HG02870 (cell line): ENCODE results near the gene ARHGEF7.

Source experiments
- ATAC-seq: cut with Tn5 transposase; IDR thresholded peaks from one replicate; pipeline ENCODE4 v1.9.1; 2021; ENCODE audit warnings: mild to moderate bottlenecking, moderate library complexity; ENCODE audit not compliant: unreplicated experiment

Gene ARHGEF7

GRCh38 chr13:111295886-111296285, 180.8 kb downstream of the ARHGEF7 start:
- ATAC-seq, result no peak

- ATAC-seq, result no peak
Observed at GRCh38 chr13:111296417-111296816, 181.3 kb downstream of the ARHGEF7 start.

- no peak for ATAC-seq
Observed at GRCh38 chr13:111298214-111298975, 183.3 kb downstream of the ARHGEF7 start.

- ATAC-seq, result no peak
Observed at GRCh38 chr13:111302045-111302726, 187.1 kb downstream of the ARHGEF7 start.

GRCh38 chr13:111303559-111303958, 188.4 kb downstream of the ARHGEF7 start:
- no peak for ATAC-seq

GRCh38 chr13:111304041-111304544, 189.0 kb downstream of the ARHGEF7 start:
- peak; percentile 83 for ATAC-seq

- ATAC-seq, result no peak
Observed at GRCh38 chr13:111304603-111305289, 189.6 kb downstream of the ARHGEF7 start.

GRCh38 chr13:111312944-111313590, 198.0 kb downstream of the ARHGEF7 start:
- ATAC-seq, result no peak

- ATAC-seq, result no peak
Observed at GRCh38 chr13:111313911-111314425, 198.9 kb downstream of the ARHGEF7 start.

- no peak for ATAC-seq
Observed at GRCh38 chr13:111314852-111315251, 199.7 kb downstream of the ARHGEF7 start.

- ATAC-seq, result no peak
Observed at GRCh38 chr13:111315347-111315995, 200.4 kb downstream of the ARHGEF7 start.

GRCh38 chr13:111316161-111316730, 201.1 kb downstream of the ARHGEF7 start:
- ATAC-seq, result no peak

GRCh38 chr13:111317042-111317550, 202.0 kb downstream of the ARHGEF7 start:
- ATAC-seq, result no peak

GRCh38 chr13:111317571-111318345, 202.6 kb downstream of the ARHGEF7 start:
- no peak for ATAC-seq

- ATAC-seq, result no peak
Observed at GRCh38 chr13:111318386-111318785, 203.3 kb downstream of the ARHGEF7 start.

GRCh38 chr13:111319521-111319920, 204.4 kb downstream of the ARHGEF7 start:
- no peak for ATAC-seq

GRCh38 chr13:111319998-111320911, 205.1 kb downstream of the ARHGEF7 start, which contains the start of gene TEX29:
Gene TEX29 (plus strand): TSS chr13:111320642. CDS start chr13:111320891, 249 bp downstream.
- no peak for ATAC-seq
